NCI-H526 (cell line): ENCODE measurements around the gene WSB1.
"Not testable (repeated sequence)": the region's sequence is repeated elsewhere in the genome, so short reads cannot be mapped to it uniquely, and the experiment has no call there.

Experiments used
- DNase-seq, 2 experiments: peaks; one replicate each; lab custom pipeline; 2025; lab: John Stamatoyannopoulos, UW

The WSB1 gene

DNA sequence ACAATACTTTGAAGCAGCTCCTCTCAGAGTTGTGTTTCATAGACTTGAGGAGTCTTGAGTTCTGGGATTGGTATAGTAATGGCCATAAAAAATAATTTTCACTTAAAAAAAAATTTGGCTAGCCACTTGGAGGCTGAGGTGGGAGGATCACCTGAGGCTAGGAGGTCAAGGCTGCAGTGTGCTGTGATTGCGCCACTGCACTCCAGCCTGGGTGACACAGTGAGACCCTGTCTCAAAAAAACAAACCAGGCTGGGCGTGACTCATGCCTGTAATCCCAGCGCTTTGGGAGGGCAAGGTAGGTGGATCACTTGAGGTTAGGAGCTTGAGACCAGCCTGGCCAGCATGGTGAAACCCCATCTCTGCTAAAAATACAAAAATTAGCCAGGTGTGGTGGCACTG, 14.8 kb upstream of the WSB1 start:
- not testable (repeated sequence) for DNase-seq

DNA sequence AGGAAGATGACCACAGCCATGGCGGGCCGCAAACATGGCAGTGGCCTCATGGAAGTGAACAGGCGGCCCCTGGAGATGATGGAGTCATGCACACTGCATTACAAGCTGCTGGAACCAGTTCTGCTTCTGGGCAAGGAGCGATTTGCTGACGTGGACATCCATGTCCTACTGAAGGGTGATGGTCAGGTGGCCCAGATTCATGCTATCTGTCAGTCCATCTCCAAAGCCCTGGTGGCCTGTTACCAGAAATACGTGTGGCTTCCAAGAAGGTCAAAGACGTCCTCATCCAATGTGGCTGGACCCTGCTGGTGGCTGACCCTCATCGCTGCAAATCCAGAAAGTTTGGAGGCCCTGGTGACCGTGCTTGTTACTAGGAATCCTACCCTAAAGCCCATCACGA, 13.4 kb upstream of the WSB1 start:
- no peak for DNase-seq

DNA sequence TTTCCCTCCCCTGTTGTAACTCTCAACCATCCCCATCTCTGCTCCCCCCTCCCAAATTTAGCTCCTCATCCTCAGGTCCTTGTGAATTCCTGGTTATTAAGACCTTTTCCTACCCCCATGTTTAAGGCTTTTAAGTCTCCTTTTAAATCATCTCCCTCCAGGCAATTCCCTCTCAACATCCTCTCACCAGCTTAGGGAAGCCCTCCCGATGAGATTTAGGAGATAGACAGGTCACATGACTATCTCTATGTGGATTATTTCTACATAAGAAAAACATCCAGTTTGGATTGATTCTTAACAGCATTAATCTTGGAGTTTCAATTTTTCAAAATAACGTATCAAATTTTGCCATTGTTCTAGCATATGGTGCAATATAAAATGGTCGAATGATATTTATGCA, 12.5 kb upstream of the WSB1 start:
- no peak for DNase-seq

DNA sequence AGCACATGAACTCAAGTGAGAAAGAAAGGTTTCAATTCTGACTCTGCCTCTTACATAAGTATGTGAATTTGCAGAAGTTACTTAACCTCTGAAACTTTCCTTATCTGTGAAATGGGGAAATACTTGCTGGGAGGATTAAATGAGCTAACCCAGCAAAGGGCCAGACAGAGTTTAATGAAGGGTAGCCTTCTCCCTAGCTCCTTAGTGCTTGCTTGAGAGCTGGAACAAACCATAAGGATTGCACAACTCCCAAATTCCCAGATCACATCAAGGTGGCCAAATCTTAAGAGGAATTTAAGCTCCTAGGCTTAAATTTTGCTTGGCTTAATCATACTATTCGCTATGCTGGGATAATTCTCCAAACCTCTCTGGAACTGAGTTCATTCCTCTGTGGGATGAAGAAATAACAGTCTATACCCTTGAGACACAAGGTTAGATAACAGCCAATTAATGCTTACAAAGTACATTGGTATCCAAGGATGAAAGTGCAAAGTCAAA, 11.8 kb upstream of the WSB1 start:
- no peak for DNase-seq

DNA sequence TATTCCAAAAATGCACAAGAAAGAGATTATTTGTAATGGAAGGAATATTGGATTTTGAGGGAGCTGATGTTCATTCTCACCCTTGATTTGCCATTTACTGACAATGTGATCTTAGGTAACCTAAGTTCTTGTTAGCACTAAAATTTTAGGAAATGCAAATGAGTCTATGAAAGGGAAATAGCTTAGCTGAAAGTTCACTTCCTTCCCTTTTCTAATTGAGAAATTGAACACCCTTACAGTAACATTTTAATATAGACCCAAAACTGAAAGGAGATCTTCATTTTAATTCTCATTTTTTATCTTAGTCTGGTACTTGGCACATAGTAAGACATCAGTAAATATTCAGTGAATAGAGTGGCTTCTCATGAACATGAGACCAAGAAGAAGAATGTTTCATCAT, 10.9 kb upstream of the WSB1 start:
- DNase-seq = no peak

DNA sequence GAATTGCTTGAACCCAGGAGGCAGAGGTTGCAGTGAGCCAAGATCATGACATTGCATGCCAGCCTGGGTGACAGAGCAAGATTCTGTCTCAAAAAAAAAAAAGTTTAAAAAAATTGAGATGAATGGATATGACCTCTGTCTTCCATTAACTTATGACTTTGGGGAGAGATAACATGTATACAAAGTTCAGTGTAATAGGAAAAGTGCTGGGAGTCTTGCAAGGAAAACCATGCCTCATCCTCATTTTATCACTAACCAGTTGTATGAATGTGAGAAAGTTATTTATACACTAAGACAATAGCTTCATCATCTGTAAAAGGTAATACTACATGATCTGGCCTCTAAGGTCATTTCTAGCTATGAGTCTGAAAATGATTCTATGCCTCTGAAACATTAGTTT, 10.2 kb upstream of the WSB1 start:
- no peak for DNase-seq

DNA sequence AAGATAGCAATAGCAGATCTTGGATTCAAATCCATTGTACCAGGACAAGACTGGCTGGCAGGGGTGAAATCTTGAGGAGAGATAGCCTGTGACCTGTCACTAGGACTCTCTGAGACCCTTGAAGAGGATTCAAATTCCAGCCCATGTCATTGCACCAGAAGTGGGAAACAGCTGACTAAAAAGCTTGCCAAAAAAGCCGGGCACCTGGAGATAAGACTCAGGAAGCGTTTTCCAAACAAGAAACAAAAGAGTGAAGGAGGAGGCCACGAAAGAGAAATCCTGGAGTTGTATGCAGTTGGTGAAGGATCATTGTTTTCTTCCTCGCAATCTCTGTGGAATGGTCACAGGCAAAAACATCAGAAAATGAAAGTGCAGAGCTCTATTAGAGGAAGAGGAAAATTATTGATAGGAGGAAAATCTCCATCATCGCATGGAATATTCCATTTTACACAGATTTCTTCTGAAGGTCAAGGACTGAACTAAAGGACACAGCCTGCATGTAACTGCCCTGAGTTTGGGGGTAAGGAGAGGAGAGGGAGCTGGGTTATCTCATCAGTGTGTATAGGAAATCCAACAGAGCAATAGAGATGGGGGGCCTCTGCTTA, 9.0 kb upstream of the WSB1 start:
- no peak for DNase-seq

DNA sequence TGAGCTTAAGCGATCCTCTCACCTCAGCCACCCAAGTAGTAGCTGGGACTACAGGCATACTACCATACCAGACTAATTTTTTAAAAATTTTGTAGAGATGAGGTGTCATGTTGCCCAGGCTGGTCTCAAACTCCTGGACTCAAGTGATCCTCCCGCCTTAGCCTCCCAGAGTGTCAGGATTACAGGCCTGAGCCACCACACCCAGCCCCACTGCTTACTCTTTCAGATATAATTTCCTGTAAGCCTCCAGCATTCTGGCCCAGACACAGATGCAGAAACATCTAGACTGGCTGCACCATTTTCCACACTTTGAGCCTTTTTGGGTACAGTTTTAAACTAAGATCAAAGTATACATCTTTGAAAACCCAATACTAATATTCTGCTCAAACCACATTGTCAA, 8.4 kb upstream of the WSB1 start:
- no peak for DNase-seq

DNA sequence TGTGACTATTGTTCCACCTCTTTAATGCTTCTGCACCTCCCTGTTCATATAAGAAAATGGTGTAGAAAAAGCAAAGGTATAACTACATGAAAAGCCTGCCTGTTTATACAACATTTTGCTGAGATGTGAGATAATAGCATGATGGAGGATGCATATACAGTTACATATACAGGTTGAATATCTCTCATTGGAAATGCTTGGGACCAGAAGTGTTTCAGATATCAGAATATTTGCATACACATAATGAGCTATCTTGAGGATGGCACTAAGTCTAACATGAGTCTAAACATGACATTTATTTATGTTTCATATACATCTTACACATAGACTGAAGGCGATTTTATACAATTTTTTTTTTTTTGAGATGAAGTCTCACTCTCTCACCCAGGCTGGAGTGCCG, 5.7 kb upstream of the WSB1 start:
- DNase-seq = peak; percentile 15 to 50

DNA sequence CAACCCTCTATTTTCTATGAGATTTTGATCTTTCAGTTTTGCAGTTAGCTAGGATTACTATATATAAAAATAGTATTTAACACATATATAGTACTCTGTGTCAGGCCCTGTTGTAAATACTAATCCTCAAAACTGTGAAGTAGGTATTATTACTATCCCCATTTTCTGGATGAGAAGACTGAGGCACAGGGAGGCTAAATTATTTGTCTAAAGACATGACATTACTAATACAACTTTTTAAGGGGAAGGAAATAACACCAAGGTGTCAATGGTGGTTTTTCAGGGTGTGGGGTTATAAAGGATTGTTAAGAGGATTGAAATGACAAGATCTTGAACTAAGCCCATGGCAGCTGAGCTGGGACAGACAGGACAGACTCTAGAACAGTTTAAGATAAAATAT, 4.1 kb upstream of the WSB1 start:
- no peak for DNase-seq

DNA sequence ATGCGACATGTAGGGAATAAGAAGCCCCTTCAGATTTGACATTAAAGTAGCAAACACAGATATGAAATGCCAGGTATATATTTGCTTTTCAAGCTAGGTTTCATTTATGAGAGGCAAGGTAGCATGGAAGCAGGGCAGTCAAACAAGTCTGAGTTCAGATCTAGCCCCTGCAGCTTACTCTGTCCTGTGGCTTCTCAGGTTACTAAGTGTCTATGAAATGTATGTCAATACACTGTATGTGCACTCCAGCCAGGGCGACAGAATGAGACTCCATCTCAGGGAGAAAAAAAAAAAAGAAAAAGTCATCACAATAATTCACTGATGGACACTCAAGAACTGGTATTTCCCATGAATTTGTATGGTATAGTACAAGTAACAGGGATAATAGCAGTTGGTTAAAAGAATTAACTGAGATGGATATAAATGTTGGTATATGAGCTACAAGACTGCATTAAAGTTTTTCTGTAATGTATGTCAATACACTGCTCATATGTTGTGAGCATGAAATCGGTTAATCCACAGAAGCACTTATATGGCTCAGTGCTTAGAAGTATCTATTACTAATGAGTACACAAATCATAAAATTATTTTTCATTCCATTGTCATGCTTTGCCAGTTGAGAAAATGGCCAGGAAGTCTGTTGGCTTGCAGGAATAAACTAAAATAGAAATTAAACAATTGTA, 2.9 kb upstream of the WSB1 start:
- DNase-seq = peak in 1 of 2 experiments; percentile 46

DNA sequence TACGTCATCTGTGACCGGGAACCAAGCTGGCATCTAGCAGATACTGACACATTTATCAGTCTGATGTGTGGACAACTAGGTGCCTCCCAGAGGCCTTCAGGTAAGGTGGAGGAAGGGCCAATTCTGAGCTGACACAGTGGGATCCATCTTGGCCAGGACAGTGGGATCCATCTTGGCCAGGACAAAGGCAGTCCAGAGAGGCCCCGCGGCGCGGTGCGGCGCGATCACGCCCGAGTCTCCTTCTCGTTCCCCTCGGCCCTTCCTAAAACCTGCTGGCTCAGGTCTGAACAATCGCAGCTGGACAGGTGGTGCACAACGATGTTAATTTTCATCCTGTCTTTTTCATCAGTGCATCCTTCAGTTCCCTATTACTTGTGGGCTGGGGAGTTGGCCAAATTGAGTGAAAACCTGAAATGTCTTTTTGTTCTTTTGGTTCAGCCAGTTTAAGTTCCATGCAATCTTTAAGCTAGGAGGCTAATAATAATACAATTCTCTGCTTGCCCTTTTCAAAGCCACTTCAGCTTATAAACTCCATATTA, 486 bp upstream of the WSB1 start:
- peak; percentile 87 for DNase-seq

DNA sequence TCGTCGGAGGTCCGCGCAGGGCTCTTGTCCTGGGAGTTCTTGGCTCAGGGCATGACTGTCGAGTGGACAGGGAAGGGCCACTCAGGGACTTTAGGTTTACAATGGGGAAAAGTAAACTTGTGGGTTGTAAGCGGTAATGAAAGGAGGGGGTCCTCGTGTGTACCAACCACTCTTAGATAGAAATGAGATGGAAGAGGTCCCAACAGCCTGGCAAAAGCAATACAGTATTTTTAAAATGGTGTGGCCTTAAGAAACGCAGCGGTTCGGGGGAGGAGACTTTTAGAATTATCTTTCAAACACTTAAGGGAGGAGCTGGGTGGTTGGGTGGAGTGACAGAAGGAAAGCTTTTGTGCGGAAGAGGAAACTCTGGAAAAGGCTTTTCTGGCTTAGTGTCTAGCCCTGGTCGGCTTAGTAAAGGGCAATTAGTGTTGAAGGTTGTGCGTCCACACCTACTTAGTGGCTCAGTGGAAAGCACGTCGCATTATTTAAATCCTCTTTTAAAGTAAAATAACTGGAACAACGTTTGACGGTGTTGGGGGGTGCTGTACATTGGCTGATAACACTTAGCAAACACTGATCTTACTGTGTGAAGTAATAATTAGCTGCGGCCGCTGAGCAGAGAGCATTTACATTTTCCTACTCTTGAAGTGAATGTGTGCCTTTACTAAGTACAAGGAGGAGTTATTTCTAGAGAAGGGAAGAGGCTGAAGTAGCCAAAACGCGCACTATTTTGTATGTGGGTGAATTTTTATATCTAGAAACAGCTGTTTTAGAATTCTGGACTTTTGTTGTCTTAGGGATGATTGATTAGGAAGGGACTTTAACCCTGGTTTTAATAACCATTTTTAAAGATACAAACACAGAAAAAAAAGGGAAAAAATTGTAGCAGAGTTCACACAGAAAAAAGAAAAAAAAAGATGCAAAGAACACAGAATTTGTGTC, 1.0 kb downstream of the WSB1 start:
- peak; percentile 59 to 84 for DNase-seq

DNA sequence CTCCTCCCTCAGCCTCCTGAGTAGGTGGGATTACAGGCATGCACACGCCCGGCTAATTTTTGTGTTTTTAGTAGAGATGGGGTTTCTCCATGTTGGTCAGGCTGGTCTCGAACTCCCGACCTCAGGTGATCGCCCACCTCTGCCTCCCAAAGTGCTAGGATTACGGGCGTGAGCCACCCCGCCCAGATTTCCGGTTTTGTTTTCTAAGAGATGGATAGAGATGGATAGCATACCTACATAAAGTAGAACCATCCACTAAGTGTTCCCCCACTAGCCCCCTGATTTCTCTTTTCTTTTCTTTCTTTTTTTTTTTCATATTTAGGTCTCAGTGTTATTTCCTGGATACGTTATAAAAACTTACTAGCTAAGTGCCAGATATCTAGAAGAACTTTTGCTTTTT, 2.0 kb downstream of the WSB1 start:
- DNase-seq = no peak

DNA sequence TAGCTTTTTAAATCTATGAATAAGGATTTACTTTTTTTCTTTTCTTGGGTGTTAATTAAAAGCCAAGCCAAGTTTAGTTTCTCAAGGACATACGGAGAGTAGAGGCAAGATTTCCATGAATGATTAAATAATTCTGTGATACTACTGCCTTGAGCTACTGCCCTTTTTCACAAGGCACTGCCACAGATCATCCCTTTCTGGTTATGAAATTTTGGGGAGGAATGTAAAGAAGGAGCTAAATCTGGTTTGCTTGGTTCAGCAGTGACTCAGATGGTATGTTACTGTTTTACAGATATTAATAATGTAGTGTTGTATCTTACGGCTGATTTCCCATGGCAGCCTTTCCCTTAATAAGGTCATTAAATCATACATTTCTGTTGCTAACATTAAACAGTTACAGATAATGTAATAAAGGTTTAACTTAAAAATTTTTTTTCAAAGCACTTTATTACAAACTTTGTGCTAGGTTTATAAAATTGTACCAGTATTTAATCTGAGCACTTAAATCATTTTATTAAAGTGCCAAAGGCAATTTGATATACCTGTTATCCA, 2.6 kb downstream of the WSB1 start:
- no peak for DNase-seq

DNA sequence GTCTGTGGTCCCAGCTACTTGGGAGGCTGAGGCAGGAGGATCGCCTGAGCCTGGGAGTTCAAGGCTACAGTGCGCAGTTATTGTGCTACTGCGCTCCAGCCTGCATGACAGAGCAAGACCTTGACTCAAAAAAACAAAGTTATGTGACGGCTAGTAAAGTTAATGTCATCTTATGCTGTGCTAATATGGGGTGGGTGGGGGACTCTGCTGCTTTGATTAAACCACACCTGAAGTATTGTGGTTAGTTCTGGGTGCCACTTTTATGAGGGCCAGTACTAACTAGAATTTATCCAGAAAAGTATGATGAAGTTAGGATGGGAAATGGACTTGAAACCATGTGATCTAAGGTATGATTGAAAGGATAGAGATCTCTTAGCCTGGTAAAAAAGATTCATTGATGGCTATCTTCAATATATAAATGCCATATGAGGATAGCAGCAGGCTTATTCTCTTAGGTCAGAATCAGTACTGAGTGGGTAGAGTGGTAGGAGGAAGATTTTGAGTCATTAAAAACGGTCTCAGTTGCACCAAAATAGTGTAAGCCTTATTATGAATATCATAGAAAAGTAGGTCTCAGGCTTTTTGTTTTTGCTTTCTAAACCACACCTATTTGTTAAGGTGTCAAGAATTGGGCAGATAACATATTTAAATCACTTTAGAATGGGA, 5.6 kb downstream of the WSB1 start:
- no peak for DNase-seq

DNA sequence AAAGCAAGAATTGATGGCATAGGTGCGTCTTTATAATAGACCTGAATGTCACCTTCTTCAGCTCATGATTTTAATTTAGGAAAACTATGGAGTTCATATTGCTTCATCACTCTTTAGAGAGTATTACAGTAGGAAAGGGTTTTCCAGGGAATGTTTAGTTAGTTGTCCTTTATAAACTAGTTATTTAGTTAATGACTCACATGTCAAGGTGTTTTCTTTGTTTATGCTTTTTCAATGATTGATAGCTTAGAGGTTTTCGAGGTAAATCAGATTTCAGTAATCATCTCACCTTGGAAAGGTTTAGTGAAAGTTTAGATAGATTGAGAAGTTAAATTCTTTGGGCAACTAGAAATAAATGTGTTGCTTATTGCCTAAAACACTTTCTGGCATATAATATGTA, 9.8 kb downstream of the WSB1 start:
- no peak for DNase-seq

DNA sequence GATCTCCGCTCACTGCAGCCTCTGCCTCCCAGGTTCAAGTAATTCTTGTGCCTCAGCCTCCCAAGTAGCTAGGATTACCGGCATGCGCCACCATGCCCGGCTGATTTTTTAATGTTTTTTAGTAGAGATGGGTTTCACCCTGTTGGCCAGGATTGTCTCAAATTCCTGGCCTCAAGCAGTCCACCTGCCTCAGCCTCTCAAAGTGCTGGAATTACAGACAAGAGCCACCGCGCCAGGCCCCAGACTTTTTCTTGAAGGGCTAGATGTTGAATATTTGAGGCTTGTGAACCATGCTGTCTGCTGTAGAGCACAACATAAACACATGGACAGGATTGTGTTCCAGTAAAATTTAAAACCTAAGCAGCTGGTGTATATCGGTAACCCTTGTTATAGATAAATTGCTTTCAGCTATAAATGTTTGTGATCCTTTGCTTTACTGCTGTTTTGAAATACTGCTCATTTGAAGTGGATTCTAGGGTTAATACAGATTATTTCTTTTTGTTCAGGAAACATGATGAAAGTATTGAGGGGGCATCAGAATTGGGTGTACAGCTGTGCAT, 12.4 kb downstream of the WSB1 start:
- no peak for DNase-seq

DNA sequence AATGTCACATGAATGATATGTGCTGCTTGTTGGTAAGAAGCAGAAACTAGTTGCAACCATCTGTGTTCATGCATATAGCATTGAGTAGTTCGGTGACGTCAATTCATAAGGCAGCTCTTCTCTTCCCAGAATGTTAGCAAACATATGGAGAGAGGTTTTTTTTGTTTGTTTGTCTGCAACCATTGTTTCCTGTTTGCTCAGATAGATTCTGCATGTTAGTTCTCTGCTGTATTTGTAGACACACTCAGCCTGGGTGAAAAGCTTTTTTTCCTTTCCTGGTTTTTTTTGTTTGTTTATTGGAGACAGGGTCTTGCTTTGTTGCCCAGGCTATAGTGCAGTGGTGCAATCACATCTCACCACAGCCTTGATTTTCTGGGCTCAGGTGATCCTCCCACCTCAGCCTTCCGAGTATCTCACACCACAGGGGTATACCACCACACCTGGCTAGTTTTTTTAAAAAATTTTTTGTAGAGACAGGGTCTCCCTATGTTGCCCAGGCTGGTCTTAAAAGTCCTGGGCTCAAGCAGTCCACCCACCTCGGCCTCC, 16.7 kb downstream of the WSB1 start:
- DNase-seq = no peak

DNA sequence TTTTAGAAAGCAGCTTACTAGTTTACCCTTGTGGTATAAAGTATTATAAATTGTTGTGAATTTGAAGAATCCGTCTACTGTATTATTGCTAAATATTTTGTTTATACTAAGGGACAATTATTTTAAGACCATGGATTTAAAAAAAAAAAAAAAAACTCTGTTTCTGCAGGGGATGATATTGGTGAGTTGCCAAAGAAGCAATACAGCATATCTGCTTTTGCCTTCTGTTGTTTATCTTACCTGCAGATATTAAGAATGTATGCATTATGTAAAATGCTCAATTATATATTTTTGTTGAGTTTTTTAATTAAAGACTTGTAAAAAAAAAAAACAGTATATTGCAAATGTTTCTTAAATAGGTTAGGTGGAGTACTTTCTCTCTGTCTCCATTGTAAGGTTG, 19.4 kb downstream of the WSB1 start:
- no peak for DNase-seq

DNA sequence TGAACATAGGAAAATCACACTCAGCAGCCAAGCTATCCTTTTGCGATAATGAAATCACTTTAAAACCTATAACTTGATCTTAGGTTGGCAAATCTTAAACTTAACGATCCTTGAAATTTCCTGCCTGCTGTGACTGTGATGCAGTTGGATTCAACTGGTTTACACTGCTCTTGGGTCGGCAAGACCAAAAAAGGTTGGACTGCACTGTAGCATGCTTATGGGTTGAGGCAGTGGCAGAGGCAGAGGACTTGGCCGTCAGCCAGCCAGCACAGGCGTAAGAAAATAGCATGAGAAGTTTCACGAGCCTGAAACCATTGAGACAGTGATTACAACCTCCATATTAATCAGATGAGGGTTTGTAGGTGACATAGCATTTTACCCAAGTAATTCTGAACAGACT, 21.4 kb downstream of the WSB1 start:
- no peak for DNase-seq
